ENCODE results near the gene ALS2. TPM values are rescaled to one million over a fixed set of nuclear protein-coding genes. Genes with fewer than 3 reads are reported as not detected.

The ALS2 gene
- total and polyA plus RNA-seq, 2 of the 8 experiments (the other 6 are each of a cell fraction or from before 2014, with no cell fraction given): 12.1 to 34.5 TPM

DNA sequence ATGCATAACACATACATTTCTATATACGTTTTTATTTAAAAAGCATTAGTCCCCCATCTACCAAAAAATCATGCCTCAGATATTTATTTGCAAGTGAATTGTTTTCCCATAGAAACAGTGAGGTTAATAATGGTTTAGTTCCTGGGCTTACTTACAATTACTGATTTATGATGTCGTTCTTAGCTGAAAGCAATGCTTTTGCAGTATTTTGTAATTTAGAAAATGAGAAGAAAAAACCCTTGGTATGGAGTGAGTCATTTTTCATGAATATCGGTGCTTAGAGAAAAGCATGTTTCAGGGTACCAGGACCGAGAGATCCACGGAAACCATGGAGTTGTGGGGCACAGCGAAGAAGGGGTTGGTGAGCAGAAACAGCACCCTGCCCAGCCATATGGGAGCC is 13.6 kb upstream of the ALS2 start:
- POLR2A ChIA-PET (ENCODE audit: partially characterized antibody): interaction anchor here (0.7 kb wide), 1 partner anchor 13 kb away, joined by 3 read pairs; the partner anchor contains the start of gene ALS2
- DNase-seq (ENCODE audit: low read depth in 1 of 2, low spot score in 2 of 2): no peak
- no peak for FAIRE-seq
- TF ChIP-seq SUZ12 (IDR thresholded peaks at IDR 0.05; ENCODE audit: low read length) (no peak), SIRT6 (IDR thresholded peaks at IDR 0.05; ENCODE audit: low read length) (no peak), HDAC2 (IDR thresholded peaks at IDR 0.05; ENCODE audit: borderline replicate concordance in 1 of 2, low read depth in 2 of 2, low read length in 2 of 2) (no peak), TCF12 (IDR thresholded peaks at IDR 0.05; ENCODE audit: low read depth, low read length) (no peak), TAF7 (optimal IDR thresholded peaks at IDR 0.05; ENCODE audit: borderline replicate concordance, low read depth, low read length) (no peak), CBX8 (IDR thresholded peaks at IDR 0.05; ENCODE audit: borderline replicate concordance, low read depth, low read length) (no peak)
- TF ChIP-seq, protein P1, sequence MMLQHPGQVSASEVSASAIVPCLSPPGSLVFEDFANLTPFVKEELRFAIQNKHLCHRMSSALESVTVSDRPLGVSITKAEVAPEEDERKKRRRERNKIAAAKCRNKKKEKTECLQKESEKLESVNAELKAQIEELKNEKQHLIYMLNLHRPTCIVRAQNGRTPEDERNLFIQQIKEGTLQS (IDR thresholded peaks at IDR 0.05; ENCODE audit: insufficient read depth, low read depth, low read length): no peak

More for the DNA sequence above, 13.6 kb upstream of the ALS2 start:
- Histone ChIP-seq H3K4ac (replicated peaks; ENCODE audit: insufficient read length, low read depth, low read length) (no peak overlapping the region), H3K23ac (ENCODE audit: insufficient read length) (no peak overlapping the region), H2BK20ac (ENCODE audit: low read length) (no peak overlapping the region), H3K27me3 (replicated peaks in 1 of 4; ENCODE audit: control insufficient read depth in 3 of 4, extremely low read depth in 1 of 4, insufficient read depth in 3 of 4, low read length in 3 of 4) (no peaks in the 10 kb centered on the region; a peak in 1 of 7 replicates), H4K8ac (ENCODE audit: extremely low read depth, insufficient read depth, low read length) (no peak overlapping the region), H3K14ac (ENCODE audit: insufficient read length) (no peak overlapping the region), H3K23me2 (ENCODE audit: low read depth, low read length) (no peaks in the 10 kb centered on the region), H3K4me1 (replicated peaks in 1 of 4; ENCODE audit: control insufficient read depth in 3 of 4, insufficient read depth in 4 of 4, low read length in 3 of 4) (no peaks in the 10 kb centered on the region), H4K5ac (ENCODE audit: insufficient read length, low read depth, low read length) (no peak overlapping the region), H2AK5ac (ENCODE audit: low read depth, low read length) (no peak overlapping the region), H2BK12ac (ENCODE audit: low read depth, low read length) (no peak overlapping the region), H3K36me3 (ENCODE audit: control insufficient read depth in 2 of 4, insufficient read depth in 4 of 4, low read length in 3 of 4) (no peaks in the 10 kb centered on the region), H3K27ac (ENCODE audit: low read depth, low read length) (no peak overlapping the region), H3K79me2 (ENCODE audit: control insufficient read depth in 1 of 2, insufficient read depth in 2 of 2, low read length in 2 of 2) (no peaks in the 10 kb centered on the region), H3K18ac (ENCODE audit: extremely low read depth, low read length) (no peak overlapping the region), H2BK120ac (replicated peaks; ENCODE audit: low read depth, low read length) (no peak overlapping the region), H4K91ac (replicated peaks; ENCODE audit: insufficient read length, low read length) (no peak overlapping the region), H3K56ac (replicated peaks; ENCODE audit: insufficient read length, low read depth, low read length) (no peak overlapping the region), H3K9ac (replicated peaks in 1 of 4; ENCODE audit: extremely low read depth in 1 of 4, low read depth in 3 of 4, low read length in 3 of 4) (no peak overlapping the region), H4K20me1 (replicated peaks in 1 of 2; ENCODE audit: control insufficient read depth in 1 of 2, insufficient read depth in 2 of 2, low read length in 2 of 2) (no peaks in the 10 kb centered on the region), H2BK15ac (ENCODE audit: low read length) (no peak overlapping the region), H2BK5ac (ENCODE audit: low read depth, low read length) (no peak overlapping the region), H3K9me3 (ENCODE audit: insufficient read depth in 2 of 2, low read depth in 1 of 2, low read length in 1 of 2) (no peaks in the 10 kb centered on the region), H3K4me3 (ENCODE audit: extremely low read depth in 1 of 4, insufficient read depth in 2 of 4, low read depth in 3 of 4, low read length in 4 of 4) (no peak overlapping the region), H3K4me2 (ENCODE audit: insufficient read depth in 1 of 2, low read depth in 2 of 2, low read length in 2 of 2) (no peak overlapping the region), H3K79me1 (ENCODE audit: low read depth, low read length) (no peaks in the 10 kb centered on the region), H2AFZ (ENCODE audit: low read length) (no peak overlapping the region)
- WGBS, 2 experiments (ENCODE audit: extremely low coverage in 1 of 2, insufficient coverage in 1 of 2, insufficient read length in 1 of 2, insufficient replicate concordance in 2 of 2, low coverage in 1 of 2, low lambda C conversion rate in 2 of 2, missing lambda C conversion rate in 1 of 2): 81% methylated on average over 6 of the region's 6 CpGs; no CpG with 5 or more reads in 1 of the 2 experiments
- CTCF ChIA-PET (ENCODE audit: partially characterized antibody): interaction anchor here (0.6 to 1.8 kb wide), 6 partner anchors 46 to 711 kb away, joined by 3 to 13 read pairs (median 3); no protein-coding TSS in a partner anchor

Measured in H1 (cell line).